HL-60 (cell line): Measurements from ENCODE around the gene BIRC3.
"Not testable (repeated sequence)": the region's sequence is repeated elsewhere in the genome, so short reads cannot be mapped to it uniquely, and the experiment has no call there.

Source experiments
- DNase-seq, 2 experiments: peaks; one replicate each; pipeline ENCODE4 v3.0.0-alpha.2; 2010 to 2020; ENCODE audit warnings: low read depth in 1 of 2, low spot score in 1 of 2
- H3K27ac ChIP-seq: fragments of 250-450 bp; sonication (Bioruptor Pico); replicated peaks from 2 replicates; pipeline ENCODE4 v1.5.1; 2020; ENCODE audit warnings: mild to moderate bottlenecking, moderate library complexity
- H3K27me3 ChIP-seq: fragments of 250-450 bp; sonication (Bioruptor Pico); 2 replicates; pipeline ENCODE4 v1.5.1; 2021; ENCODE audit warnings: mild to moderate bottlenecking, moderate library complexity; ENCODE audit not compliant: insufficient read depth, poor library complexity, severe bottlenecking
- H3K4me3 ChIP-seq: replicated peaks from 2 replicates; pipeline ENCODE4 v1.5.1; 2011; ENCODE audit warnings: mild to moderate bottlenecking, control low read depth, low read length; ENCODE audit not compliant: insufficient read depth
- GABPA ChIP-seq: IDR thresholded peaks from 2 replicates; pipeline ENCODE4 v1.6.1; 2012; ENCODE audit warnings: low read depth
- POLR2AphosphoS5 ChIP-seq: IDR thresholded peaks from 2 replicates; pipeline ENCODE4 v1.6.1; 2012; ENCODE audit warnings: low read depth
- SPI1 ChIP-seq: IDR thresholded peaks from 2 replicates; pipeline ENCODE4 v1.6.1; 2012; ENCODE audit warnings: low read depth, mild to moderate bottlenecking, borderline replicate concordance
- TF ChIP-seq, protein P1 (sequence below): IDR thresholded peaks from 2 replicates; pipeline ENCODE4 v1.6.1; 2012; ENCODE audit warnings: low read depth; ENCODE audit not compliant: insufficient replicate concordance
- TF ChIP-seq, protein P2 (sequence below): IDR thresholded peaks from one replicate; pipeline ENCODE4 v1.5.1; 2011; ENCODE audit warnings: low read length, control low read depth, inconsistent platforms; ENCODE audit not compliant: insufficient read depth

Gene BIRC3

DNA sequence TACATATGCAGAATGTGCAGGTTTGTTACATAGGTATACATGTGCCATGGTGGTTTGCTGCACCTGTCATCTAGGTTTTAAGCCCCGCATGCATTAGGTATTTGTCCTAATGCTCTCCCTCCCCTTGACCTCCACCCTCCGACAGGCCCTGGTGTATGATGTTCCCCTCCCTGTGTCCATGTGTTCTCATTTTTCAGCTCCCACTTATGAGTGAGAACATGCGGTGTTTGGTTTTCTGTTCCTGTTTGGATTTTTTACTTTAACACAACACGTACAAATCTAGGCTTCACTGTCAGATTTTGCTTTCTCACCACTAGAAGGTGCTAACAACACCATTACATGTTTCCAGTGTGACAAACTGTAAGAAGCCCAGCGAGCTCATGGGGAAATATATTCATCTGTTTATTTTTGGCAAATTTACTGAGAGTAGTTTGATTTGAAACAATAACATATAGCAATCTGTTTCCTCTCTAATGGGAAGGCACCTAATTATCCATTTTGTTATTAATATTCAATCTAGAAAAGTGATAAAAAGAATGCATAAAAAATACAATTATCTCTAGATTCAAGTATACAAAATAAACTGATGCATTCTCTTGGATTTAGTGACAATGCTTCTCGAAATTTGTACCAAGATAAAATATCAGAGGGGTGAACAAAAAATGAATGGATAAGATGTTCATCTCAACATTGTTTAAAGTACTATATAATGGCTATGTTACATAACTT lies 23.2 kb upstream of the BIRC3 start:
- peak; percentile 31 to 38 for DNase-seq
- H3K27me3 ChIP-seq = no peaks in the 10 kb centered on the region
- TF ChIP-seq SPI1 (no peak), POLR2AphosphoS5 (no peak), GABPA (no peak)
- TF ChIP-seq, protein P1, sequence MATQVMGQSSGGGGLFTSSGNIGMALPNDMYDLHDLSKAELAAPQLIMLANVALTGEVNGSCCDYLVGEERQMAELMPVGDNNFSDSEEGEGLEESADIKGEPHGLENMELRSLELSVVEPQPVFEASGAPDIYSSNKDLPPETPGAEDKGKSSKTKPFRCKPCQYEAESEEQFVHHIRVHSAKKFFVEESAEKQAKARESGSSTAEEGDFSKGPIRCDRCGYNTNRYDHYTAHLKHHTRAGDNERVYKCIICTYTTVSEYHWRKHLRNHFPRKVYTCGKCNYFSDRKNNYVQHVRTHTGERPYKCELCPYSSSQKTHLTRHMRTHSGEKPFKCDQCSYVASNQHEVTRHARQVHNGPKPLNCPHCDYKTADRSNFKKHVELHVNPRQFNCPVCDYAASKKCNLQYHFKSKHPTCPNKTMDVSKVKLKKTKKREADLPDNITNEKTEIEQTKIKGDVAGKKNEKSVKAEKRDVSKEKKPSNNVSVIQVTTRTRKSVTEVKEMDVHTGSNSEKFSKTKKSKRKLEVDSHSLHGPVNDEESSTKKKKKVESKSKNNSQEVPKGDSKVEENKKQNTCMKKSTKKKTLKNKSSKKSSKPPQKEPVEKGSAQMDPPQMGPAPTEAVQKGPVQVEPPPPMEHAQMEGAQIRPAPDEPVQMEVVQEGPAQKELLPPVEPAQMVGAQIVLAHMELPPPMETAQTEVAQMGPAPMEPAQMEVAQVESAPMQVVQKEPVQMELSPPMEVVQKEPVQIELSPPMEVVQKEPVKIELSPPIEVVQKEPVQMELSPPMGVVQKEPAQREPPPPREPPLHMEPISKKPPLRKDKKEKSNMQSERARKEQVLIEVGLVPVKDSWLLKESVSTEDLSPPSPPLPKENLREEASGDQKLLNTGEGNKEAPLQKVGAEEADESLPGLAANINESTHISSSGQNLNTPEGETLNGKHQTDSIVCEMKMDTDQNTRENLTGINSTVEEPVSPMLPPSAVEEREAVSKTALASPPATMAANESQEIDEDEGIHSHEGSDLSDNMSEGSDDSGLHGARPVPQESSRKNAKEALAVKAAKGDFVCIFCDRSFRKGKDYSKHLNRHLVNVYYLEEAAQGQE = no peak
- TF ChIP-seq, protein P2, sequence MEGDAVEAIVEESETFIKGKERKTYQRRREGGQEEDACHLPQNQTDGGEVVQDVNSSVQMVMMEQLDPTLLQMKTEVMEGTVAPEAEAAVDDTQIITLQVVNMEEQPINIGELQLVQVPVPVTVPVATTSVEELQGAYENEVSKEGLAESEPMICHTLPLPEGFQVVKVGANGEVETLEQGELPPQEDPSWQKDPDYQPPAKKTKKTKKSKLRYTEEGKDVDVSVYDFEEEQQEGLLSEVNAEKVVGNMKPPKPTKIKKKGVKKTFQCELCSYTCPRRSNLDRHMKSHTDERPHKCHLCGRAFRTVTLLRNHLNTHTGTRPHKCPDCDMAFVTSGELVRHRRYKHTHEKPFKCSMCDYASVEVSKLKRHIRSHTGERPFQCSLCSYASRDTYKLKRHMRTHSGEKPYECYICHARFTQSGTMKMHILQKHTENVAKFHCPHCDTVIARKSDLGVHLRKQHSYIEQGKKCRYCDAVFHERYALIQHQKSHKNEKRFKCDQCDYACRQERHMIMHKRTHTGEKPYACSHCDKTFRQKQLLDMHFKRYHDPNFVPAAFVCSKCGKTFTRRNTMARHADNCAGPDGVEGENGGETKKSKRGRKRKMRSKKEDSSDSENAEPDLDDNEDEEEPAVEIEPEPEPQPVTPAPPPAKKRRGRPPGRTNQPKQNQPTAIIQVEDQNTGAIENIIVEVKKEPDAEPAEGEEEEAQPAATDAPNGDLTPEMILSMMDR = peak; percentile 60

DNA sequence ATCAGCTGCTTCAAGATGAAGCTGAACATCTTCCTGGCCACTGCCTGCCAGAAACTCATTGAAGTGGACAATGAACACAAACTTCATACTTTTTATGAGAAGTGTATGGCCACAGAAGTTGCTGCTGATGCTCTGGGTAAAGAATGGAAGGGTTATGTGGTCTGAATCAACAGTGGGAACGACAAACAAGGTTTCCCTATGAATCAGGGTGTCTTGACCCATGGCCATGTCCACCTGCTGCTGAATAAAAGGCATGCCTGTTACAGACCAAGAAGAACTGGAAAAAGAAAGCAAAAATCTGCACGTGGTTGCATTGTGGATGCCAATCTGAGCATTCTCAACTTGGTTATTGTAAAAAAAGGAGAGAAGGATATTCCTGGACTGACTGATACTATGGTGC lies 22.2 kb upstream of the BIRC3 start:
- Histone ChIP-seq H3K4me3 (no peak overlapping the region), H3K27ac (no peak overlapping the region), H3K27me3 (no peaks in the 10 kb centered on the region)
- DNase-seq = no peak
- no peak for TF ChIP-seq POLR2AphosphoS5
- TF ChIP-seq, protein P2 = no peak

More for the DNA sequence above, 23.2 kb upstream of the BIRC3 start:
- no peak overlapping the region for H3K27ac ChIP-seq
- no peak overlapping the region for H3K4me3 ChIP-seq

DNA sequence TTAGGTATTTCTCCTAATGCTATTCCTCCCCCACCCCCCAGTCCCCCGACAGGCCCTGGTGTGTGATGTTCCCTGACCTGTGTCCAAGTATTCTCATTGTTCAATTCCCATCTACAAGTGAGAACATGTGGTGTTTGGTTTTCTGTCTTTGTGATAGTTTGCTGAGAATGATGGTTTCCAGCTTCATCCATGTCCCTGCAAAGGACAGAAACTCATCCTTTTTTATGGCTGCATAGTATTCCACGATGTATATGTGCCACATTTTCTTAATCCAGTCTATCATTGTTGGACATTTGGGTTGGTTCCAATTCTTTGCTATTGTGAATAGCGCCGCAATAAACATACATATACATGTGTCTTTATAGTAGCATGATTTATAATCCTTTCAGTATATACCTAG lies 20.5 kb upstream of the BIRC3 start:
- H3K27me3 ChIP-seq = not testable (repeated sequence)

DNA sequence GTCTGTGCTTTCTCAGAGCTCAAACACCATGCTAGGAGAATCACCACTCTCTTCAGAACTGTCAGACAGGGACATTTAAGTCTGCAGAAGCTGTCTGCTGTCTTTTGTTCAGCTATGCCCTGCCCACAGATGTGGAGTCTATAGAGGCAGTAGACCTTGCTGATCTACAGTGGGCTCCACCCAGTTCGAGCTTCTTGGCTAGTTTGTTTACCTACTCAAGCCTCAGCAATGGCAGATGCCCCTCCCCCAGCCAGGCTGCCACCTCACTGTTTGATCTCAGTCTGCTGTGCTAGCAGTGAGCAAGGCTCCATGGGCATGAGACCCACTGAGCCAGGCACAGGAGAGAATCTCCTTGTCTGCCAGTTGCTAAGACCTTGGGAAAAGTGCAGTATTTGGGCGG lies 16.4 kb upstream of the BIRC3 start:
- not testable (repeated sequence) for H3K4me3 ChIP-seq, DNase-seq, H3K27me3 ChIP-seq, H3K27ac ChIP-seq

More for the DNA sequence above, 20.5 kb upstream of the BIRC3 start:
- H3K4me3 ChIP-seq, DNase-seq, H3K27ac ChIP-seq: not testable (repeated sequence)

DNA sequence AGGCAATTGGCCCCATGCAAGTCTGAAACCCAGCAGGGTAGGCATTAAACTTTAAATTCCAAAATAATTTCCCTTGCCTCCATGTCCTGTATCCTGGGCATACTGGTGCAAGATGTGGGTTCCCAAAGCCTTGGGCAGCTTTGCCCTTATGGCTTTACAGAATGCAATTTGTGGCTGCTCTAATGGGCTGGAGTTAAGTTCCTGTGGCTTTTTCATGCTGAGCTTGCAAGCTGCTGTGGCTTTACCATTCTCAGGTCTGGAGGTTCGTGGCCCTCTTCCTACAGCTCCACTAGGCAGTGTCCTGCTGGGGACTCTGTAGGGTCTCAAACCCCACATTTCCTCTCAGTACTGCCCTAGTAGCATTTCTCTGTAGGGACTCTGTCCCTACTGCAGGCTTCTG lies 15.0 kb upstream of the BIRC3 start:
- DNase-seq = no peak
- H3K27ac ChIP-seq = no peak overlapping the region
- no peaks in the 10 kb centered on the region for H3K27me3 ChIP-seq
- no peak overlapping the region for H3K4me3 ChIP-seq
- no peak for TF ChIP-seq GABPA
- TF ChIP-seq, protein P2 = no peak

DNA sequence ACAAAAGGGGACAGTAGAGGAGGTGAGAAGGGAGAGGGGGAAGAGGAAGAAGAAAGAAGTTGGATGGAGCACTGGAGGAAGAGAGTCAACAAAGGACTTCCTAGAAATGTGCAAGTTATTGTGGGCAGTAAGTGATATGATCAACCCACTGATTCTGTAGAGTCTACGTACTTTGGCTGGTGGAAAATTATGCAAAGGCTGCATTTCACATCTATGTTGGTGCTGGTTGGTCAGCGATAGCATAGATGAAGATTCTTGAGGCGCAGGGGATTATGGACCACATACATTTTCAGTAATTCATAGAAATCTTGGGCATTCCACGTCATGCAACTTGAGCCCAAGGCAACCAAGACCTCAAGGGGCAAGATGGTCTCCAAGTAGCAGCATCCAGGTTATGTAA lies 12.6 kb upstream of the BIRC3 start:
- Histone ChIP-seq H3K27me3 (no peaks in the 10 kb centered on the region), H3K27ac (no peak overlapping the region), H3K4me3 (no peak overlapping the region)
- TF ChIP-seq POLR2AphosphoS5 = no peak
- TF ChIP-seq, protein P2 = no peak
- no peak for TF ChIP-seq SPI1
- TF ChIP-seq, protein P1 = no peak
- TF ChIP-seq GABPA = no peak
- DNase-seq = no peak
